HG03520 (cell line): ENCODE data around the gene MYO7B.

ENCODE experiments used
- ATAC-seq: cut with Tn5 transposase; IDR thresholded peaks from one replicate; pipeline ENCODE4 v1.9.1; 2021; ENCODE audit warnings: mild to moderate bottlenecking, moderate library complexity; ENCODE audit not compliant: unreplicated experiment

MYO7B gene

GRCh38 chr2:127658641-127659407 is 123.3 kb downstream of the MYO7B start:
- no peak for ATAC-seq

GRCh38 chr2:127659408-127660290 is 124.2 kb downstream of the MYO7B start:
- no peak for ATAC-seq

GRCh38 chr2:127660291-127660578 is 124.8 kb downstream of the MYO7B start:
- no peak for ATAC-seq

- ATAC-seq: no peak
Measured at GRCh38 chr2:127661072-127661649, 125.7 kb downstream of the MYO7B start.

- no peak for ATAC-seq
Measured at GRCh38 chr2:127661949-127662510, 126.5 kb downstream of the MYO7B start.

GRCh38 chr2:127662937-127663565 is 127.6 kb downstream of the MYO7B start:
- no peak for ATAC-seq

GRCh38 chr2:127663566-127664064 is 128.1 kb downstream of the MYO7B start:
- no peak for ATAC-seq

- no peak for ATAC-seq
Measured at GRCh38 chr2:127664065-127664894, 128.8 kb downstream of the MYO7B start.

- ATAC-seq: no peak
Measured at GRCh38 chr2:127664895-127665225, 129.4 kb downstream of the MYO7B start.

GRCh38 chr2:127665267-127665893 is 129.9 kb downstream of the MYO7B start:
- ATAC-seq: no peak

- ATAC-seq: no peak
Measured at GRCh38 chr2:127669056-127669455, 133.6 kb downstream of the MYO7B start.

- no peak for ATAC-seq
Measured at GRCh38 chr2:127670055-127670956, 134.8 kb downstream of the MYO7B start.

- ATAC-seq: no peak
Measured at GRCh38 chr2:127670957-127671290, 135.4 kb downstream of the MYO7B start.

GRCh38 chr2:127671557-127672302 is 136.2 kb downstream of the MYO7B start:
- ATAC-seq: no peak

- ATAC-seq: no peak
Measured at GRCh38 chr2:127672341-127673224, 137.1 kb downstream of the MYO7B start.

GRCh38 chr2:127673291-127674069 is 138.0 kb downstream of the MYO7B start:
- ATAC-seq: no peak
